Measurements from ENCODE around the gene PABPC3. TPM values are rescaled to one million over a fixed set of nuclear protein-coding genes. Genes with fewer than 3 reads are reported as not detected.

Gene PABPC3
- total RNA-seq, 1 experiment from 2014 or later, result 0.59 TPM

DNA sequence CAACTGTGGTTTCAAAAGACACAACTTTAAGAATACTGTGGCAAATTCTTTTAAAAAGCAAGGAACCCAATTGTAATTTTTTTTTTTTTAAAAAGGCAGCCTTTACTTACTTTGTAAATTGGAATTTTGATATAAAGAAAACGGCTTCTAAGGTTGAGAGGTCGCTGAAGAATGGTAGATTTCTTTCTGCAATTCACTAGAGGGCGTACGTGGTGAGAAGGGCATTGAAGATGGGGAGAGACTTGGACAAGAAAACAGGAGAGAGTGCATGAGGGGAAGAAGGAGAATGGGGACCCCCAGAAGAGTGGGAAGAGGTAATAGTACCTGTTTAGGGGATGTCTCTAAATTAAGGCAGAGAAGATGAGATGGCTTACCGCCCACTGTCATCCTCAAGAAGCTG is 33.5 kb upstream of the PABPC3 start:
- CTCF ChIA-PET, result no interaction called here
- H3K9me3 Mint-ChIP-seq (ENCODE audit: unreplicated experiment), result no peaks in the 10 kb centered on the region
- no peaks in the 10 kb centered on the region for H3K36me3 ChIP-seq (ENCODE audit: control insufficient read depth, insufficient read depth, low read length)

DNA sequence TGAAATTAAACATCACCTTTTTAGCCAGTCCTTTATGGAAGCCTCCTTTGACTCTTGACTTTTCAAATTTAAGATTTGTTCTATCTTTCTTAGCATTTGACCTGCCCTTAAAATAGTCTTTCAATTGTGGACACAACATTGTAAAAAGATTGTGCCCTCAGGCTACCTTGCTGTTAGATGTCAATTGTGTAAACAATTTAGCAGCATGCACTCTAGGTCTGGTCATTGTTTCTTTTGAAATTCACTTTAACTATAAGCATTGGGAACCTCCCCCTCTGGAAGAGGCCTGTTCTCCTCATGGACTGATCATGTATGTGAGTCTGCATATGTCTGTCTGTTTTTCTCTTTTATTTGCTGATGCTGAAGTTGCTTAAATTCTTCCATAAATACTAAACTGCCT is 31.5 kb upstream of the PABPC3 start:
- peaks cover 6% of the 10 kb centered on the region for H3K27me3 Mint-ChIP-seq (ENCODE audit: insufficient read depth, unreplicated experiment)
- no TSS peak for BruUV-seq (replicated peaks)
- Histone ChIP-seq H3K4me3 (ENCODE audit: low read depth, low read length) (no peak overlapping the region), H3K9me3 (no peaks in the 10 kb centered on the region), H3K4me1 (0 out of 2 replicates have a peak, but pooled peaks cover 3% of the 10 kb centered on the region), H3K36me3 (ENCODE audit: control insufficient read depth, insufficient read depth, low read length) (no peaks in the 10 kb centered on the region), H3K27me3 (replicated peaks; ENCODE audit: control insufficient read depth, insufficient read depth, low read length) (no peaks in the 10 kb centered on the region; the same call in 1 of the 2 replicates)
- no peak overlapping the region for H3K27ac Mint-ChIP-seq (ENCODE audit: unreplicated experiment)
- TF ChIP-seq, protein P1, sequence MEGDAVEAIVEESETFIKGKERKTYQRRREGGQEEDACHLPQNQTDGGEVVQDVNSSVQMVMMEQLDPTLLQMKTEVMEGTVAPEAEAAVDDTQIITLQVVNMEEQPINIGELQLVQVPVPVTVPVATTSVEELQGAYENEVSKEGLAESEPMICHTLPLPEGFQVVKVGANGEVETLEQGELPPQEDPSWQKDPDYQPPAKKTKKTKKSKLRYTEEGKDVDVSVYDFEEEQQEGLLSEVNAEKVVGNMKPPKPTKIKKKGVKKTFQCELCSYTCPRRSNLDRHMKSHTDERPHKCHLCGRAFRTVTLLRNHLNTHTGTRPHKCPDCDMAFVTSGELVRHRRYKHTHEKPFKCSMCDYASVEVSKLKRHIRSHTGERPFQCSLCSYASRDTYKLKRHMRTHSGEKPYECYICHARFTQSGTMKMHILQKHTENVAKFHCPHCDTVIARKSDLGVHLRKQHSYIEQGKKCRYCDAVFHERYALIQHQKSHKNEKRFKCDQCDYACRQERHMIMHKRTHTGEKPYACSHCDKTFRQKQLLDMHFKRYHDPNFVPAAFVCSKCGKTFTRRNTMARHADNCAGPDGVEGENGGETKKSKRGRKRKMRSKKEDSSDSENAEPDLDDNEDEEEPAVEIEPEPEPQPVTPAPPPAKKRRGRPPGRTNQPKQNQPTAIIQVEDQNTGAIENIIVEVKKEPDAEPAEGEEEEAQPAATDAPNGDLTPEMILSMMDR (IDR thresholded peaks at IDR 0.05; ENCODE audit: insufficient read depth in 1 of 2, low read depth in 1 of 2, low read length in 1 of 2, severe bottlenecking in 1 of 2, unreplicated experiment in 1 of 2), result no peak
- H3K4me1 Mint-ChIP-seq (ENCODE audit: low read depth, unreplicated experiment), result no peaks in the 10 kb centered on the region
- DNase-seq, result no peak
- H3K4me3 Mint-ChIP-seq (ENCODE audit: unreplicated experiment), result no peak overlapping the region
- no peaks in the 10 kb centered on the region for H3K9me3 Mint-ChIP-seq (ENCODE audit: unreplicated experiment)
- CTCF ChIA-PET, result interaction anchor here (0.5 kb wide), 1 partner anchor 62 kb away, joined by 3 read pairs; no protein-coding TSS in a partner anchor
- H3K36me3 Mint-ChIP-seq (ENCODE audit: insufficient read depth, unreplicated experiment), result no peaks in the 10 kb centered on the region
- intact Hi-C loops (cut with micrococcal nuclease; ENCODE audit: unreplicated experiment), result no loop called here
- POLR2A ChIA-PET, result no interaction called here

More for the DNA sequence above, 33.5 kb upstream of the PABPC3 start:
- H3K27me3 Mint-ChIP-seq (ENCODE audit: insufficient read depth, unreplicated experiment), result peaks cover 3% of the 10 kb centered on the region
- H3K4me1 Mint-ChIP-seq (ENCODE audit: low read depth, unreplicated experiment), result no peaks in the 10 kb centered on the region
- no peak overlapping the region for H3K4me3 Mint-ChIP-seq (ENCODE audit: unreplicated experiment)
- no peaks in the 10 kb centered on the region for H3K36me3 Mint-ChIP-seq (ENCODE audit: insufficient read depth, unreplicated experiment)
- Histone ChIP-seq H3K27me3 (replicated peaks; ENCODE audit: control insufficient read depth, insufficient read depth, low read length) (no peaks in the 10 kb centered on the region), H3K4me3 (ENCODE audit: low read depth, low read length) (no peak overlapping the region), H3K9me3 (no peaks in the 10 kb centered on the region), H3K4me1 (0 out of 2 replicates have a peak, but pooled peaks cover 3% of the 10 kb centered on the region)
- no TSS peak for BruUV-seq (replicated peaks)
- TF ChIP-seq, protein P1 (IDR thresholded peaks at IDR 0.05; ENCODE audit: insufficient read depth in 1 of 2, low read depth in 1 of 2, low read length in 1 of 2, severe bottlenecking in 1 of 2, unreplicated experiment in 1 of 2), result peak in 1 of 2 experiments; percentile 9
- no peak for DNase-seq
- POLR2A ChIA-PET, result no interaction called here
- intact Hi-C loops (cut with micrococcal nuclease; ENCODE audit: unreplicated experiment), result loop anchor here (1.0 kb wide), 1 partner anchor 52 kb away; no protein-coding TSS in a partner anchor
- H3K27ac Mint-ChIP-seq (ENCODE audit: unreplicated experiment), result no peak overlapping the region

DNA sequence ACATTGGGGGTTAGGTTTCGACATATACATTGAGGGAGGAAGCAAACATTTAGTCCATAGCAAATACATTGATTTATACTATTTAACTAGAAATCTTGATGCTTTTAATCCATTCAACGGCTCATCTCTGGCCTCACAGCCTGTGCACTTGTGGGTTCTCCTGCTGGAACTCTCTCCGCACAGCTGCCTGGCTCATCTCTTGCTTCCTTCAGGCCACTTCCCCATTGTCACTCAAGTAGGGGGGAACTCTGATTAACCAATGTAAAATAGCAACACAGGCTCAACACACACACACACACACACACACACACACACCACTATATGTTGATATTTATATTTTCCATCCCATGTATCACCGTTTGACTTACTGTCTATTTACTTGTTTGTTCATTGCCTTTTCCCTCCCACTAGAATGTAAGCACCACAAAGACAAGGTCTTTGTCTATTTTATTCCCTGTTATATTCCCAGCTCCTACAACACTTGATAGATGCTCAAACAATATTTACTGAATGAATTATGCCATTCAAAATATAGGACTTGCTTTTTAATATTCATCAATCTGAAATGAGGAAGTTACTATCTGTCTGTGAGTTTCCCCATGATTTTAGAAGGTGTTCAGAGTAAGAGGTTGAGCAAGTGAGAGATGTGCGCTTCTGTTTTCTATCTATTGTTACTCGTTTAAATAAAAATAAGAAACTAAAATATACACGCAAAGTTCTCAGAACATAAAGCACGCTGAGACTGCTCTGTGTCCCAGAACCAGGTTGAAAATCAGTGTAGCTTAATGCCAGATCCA is 29.8 kb upstream of the PABPC3 start:
- Mint-ChIP-seq H3K27me3 (ENCODE audit: insufficient read depth, unreplicated experiment) (peaks cover 11% of the 10 kb centered on the region), H3K4me3 (ENCODE audit: unreplicated experiment) (no peak overlapping the region), H3K9me3 (ENCODE audit: unreplicated experiment) (no peaks in the 10 kb centered on the region), H3K36me3 (ENCODE audit: insufficient read depth, unreplicated experiment) (no peaks in the 10 kb centered on the region), H3K27ac (ENCODE audit: unreplicated experiment) (no peak overlapping the region), H3K4me1 (ENCODE audit: low read depth, unreplicated experiment) (no peaks in the 10 kb centered on the region)
- intact Hi-C loops (cut with micrococcal nuclease; ENCODE audit: unreplicated experiment), result no loop called here
- H3K4me3 ChIP-seq (ENCODE audit: low read depth, low read length), result no peak overlapping the region
- no peaks in the 10 kb centered on the region for H3K9me3 ChIP-seq
- ChIA-PET POLR2A (no interaction called here), CTCF (no interaction called here)
- H3K36me3 ChIP-seq (ENCODE audit: control insufficient read depth, insufficient read depth, low read length), result no peaks in the 10 kb centered on the region
- no peak for DNase-seq
- TF ChIP-seq, protein P1 (IDR thresholded peaks at IDR 0.05; ENCODE audit: insufficient read depth in 1 of 2, low read depth in 1 of 2, low read length in 1 of 2, severe bottlenecking in 1 of 2, unreplicated experiment in 1 of 2), result no peak
- no peaks in the 10 kb centered on the region; the same call in 1 of the 2 replicates for H3K27me3 ChIP-seq (replicated peaks; ENCODE audit: control insufficient read depth, insufficient read depth, low read length)
- BruUV-seq (replicated peaks), result no TSS peak
- 0 out of 2 replicates have a peak, but pooled peaks cover 3% of the 10 kb centered on the region for H3K4me1 ChIP-seq
